GM12891 (cell line): Measurements from ENCODE around the gene IQGAP3.

ENCODE experiments used
- PAX5 ChIP-seq: IDR thresholded peaks from 2 replicates; pipeline ENCODE4 v1.6.1; 2011; ENCODE audit warnings: low read length, moderate library complexity, mild to moderate bottlenecking; ENCODE audit not compliant: insufficient read depth, severe bottlenecking
- POLR2A ChIP-seq: IDR thresholded peaks from 2 replicates; pipeline ENCODE4 v1.6.1; 2011; ENCODE audit warnings: low read depth, low read length, control low read depth
- POLR2AphosphoS5 ChIP-seq: IDR thresholded peaks from 2 replicates; pipeline ENCODE4 v1.6.1; 2011; ENCODE audit warnings: low read depth, low read length, control low read depth
- SPI1 ChIP-seq: IDR thresholded peaks from 2 replicates; pipeline ENCODE4 v1.6.1; 2011; ENCODE audit warnings: low read depth, low read length, control low read depth
- TAF1 ChIP-seq: IDR thresholded peaks from 2 replicates; pipeline ENCODE4 v1.6.1; 2011; ENCODE audit warnings: low read depth, low read length, control low read depth

- no peak for TF ChIP-seq POLR2A
- no peak for TF ChIP-seq TAF1
- no peak for TF ChIP-seq POLR2AphosphoS5
- TF ChIP-seq PAX5, result no peak
- TF ChIP-seq SPI1, result no peak
These were observed 20.5 kb downstream of the IQGAP3 start for GRCh38 chr1:156551869-156552268.
